GM18951 (cell line): ENCODE data around the gene NDUFB11.

ENCODE experiments used
- POLR2A ChIP-seq: IDR thresholded peaks from 4 replicates; pipeline ENCODE4 v1.6.1; 2011; ENCODE audit warnings: mild to moderate bottlenecking; ENCODE audit not compliant: insufficient read length, insufficient read depth; ENCODE audit errors: extremely low read depth
- in situ Hi-C: fragments of 300-500 bp; cut with MboI; formaldehyde crosslinking; loops from one replicate; pipeline ENCODE4 v1.12.0; 2022; ENCODE audit warnings: low sequenced_read_pairs, mixed read lengths, inconsistent platforms; ENCODE audit not compliant: unreplicated experiment

Gene NDUFB11

DNA sequence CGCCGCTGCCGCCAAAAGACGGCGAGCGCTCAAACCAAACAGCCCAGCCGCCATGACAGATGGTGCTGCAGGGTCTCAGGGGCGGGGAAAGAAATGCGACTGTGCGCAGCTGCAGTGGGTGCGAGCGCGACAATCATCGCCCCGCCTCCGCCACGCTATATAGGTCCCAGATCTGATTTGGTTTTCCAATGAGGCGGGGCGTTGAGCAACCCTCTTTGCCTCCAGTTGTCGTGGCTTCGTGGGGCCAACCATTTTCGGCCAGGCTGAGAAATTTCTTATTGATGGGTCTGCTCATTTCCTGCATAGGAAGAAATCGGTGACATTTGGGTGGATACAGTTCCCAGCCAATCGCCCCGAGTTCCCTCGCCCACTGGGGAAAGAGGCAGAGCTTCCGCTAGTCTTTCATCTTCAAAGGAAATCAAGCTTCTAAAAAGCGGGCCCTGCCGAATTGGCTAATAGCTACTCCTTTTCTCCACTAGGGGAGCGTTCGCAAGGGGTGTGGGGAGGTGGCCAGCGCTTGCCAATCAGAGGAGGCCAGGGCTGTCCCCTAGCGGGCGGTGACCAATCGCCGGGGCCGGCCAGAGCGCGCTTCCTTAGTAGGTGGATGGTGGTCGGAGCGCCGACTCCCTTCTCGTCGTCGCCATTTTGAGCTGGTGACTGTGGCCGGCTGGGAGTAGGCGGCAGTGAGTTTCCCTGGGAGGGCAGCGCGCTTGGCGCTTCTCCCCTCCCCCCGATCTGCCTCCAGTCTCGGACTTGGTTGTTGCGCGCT lies at the start of gene NDUFB11, which contains the start of gene RBM10:
Gene NDUFB11, minus strand, starts transcription at position 77 of the 769 bp plus-strand sequence. Its CDS starts 23 bp downstream, at position 54.
Gene RBM10, plus strand, starts transcription at position 596 of the 769 bp plus-strand sequence. CDS start 2,261 bp downstream, outside the sequence.
- in situ Hi-C loops: no loop called here
- TF ChIP-seq POLR2A: peak; percentile 81

DNA sequence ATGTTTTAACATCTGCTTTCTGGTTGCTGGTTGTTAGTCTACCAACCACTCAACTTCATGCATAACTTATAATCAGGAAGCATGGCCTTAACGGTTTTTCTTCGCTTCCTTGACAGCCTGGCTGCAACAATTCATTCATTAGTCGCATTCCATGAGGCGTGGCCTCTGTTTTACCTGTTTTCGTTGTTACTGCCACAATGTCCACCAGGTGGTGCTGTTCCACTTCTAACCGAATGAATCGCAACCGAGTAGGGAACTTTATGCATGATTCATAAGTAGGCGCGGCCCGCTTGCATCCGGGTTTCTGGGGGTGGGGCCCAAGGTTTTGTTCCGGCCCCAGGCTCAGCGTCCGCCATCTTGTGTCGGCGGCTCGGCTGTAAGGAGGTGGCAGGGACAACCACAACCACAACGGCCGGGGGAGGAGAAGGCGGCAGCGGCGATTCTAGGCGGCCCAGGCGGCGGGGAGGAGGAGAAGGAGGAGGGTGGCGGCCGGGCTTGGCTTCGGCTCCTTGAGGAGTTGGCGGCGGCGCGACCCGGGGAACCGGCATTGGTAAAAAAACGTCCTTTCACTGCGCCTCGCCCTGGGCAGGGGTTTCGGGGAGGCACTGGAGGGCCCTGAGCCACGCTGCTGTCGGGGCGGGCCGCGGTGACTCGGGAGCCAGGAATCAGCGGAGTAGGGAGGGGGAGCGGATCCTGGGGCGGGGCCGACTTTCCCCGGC lies 49.1 kb upstream of the NDUFB11 start, which contains the start of gene UBA1:
Gene UBA1, plus strand, starts transcription at position 355 of the 719 bp plus-strand sequence. CDS start 4,974 bp downstream, outside the sequence.
- in situ Hi-C loops: loop anchor here (25.0 kb wide), 1 partner anchor 319 kb away; no protein-coding TSS in a partner anchor
- TF ChIP-seq POLR2A: peak; percentile 90

DNA sequence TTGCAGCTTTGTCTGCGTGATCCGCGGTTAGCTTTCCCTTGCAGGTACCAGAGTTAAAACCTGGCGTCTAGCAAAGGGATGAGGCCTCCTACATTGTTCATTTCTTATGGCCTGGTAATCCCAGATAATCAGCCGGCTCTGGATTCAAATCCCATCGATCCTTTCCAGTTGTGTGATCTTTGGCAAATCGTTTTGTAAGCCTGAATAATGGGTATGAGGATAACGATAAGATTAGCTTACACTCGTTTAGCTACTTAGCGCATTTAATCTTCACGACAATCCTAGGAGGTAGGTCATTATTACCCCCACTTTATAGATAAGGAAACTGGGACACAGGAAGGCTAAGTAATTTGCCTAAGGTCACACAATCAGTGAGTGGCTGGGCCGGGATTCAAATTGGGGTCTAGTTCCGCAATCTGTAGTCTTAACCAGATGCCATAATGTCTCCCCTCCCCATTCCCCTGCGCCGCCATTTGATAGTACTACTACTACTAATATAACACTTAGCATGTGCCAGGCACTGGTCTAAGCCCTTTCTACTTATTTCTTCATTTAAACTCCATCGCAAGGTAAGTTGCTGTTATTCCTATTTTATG lies 47.4 kb upstream of the NDUFB11 start:
- in situ Hi-C loops: loop anchor here (25.0 kb wide), 1 partner anchor 320 kb away; no protein-coding TSS in a partner anchor
- no peak for TF ChIP-seq POLR2A

DNA sequence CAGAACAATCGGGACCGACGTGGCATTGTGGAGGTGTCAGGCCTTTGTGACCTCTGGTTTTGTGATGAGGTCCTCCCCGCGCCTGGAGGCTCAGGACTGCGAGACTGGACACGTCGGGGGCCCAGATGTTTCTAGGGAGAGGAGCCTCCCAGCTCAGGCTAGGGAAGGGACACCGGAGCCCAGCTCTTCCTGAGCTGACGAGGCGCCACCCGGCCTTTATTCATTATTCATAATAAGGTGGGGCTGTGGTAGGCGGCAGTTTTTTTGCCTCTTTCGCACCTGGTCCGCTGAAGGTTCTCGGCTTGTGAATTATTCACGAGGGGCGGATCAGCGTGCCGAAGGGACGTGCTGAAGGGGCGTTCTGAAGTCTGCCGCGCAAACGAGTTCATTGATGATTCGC lies 46.8 kb upstream of the NDUFB11 start:
- in situ Hi-C loops: loop anchor here (25.0 kb wide), 1 partner anchor 321 kb away; no protein-coding TSS in a partner anchor
- peak; percentile 44 for TF ChIP-seq POLR2A

DNA sequence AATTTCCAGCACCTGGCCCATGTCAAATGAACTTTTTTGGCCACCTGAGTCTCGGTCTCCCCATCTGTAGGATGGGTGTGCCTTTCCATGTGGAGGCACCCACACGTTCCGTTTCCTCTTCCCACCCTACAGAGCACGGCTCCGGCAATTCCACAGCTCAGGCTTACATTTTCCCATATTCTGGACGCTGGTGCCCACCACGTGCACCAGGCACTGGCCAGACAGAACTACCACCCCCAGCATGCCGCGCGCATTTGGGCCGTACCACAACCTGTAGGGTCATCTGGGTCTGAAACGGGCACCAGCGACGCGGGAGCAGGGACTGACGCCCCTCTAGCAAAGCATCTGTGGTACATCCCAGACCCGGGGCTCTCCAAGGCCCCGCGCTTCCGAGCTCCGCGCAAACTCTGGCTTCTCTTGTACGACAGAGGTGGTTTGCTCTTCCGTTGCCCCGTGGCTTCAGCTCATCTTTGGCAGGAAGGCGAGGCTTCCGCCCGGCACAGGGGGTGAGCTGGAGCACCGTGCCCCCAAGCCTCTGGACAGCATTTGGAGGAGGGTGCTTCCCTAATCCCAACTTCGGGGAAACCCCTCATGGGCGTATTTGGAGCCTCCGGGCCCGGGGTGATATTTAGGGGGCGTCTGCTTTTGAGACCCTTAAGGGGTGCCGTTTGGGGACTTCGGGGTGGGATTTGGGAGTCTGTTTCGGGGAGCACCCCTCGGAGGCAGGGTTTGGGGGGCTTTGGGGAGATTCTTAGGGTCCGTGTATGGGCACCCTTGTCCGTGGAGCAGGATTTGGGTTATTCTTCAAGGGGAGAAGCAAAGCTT lies 46.2 kb upstream of the NDUFB11 start:
- in situ Hi-C loops: loop anchor here (25.0 kb wide), 1 partner anchor 322 kb away; no protein-coding TSS in a partner anchor
- peak; percentile 79 for TF ChIP-seq POLR2A

DNA sequence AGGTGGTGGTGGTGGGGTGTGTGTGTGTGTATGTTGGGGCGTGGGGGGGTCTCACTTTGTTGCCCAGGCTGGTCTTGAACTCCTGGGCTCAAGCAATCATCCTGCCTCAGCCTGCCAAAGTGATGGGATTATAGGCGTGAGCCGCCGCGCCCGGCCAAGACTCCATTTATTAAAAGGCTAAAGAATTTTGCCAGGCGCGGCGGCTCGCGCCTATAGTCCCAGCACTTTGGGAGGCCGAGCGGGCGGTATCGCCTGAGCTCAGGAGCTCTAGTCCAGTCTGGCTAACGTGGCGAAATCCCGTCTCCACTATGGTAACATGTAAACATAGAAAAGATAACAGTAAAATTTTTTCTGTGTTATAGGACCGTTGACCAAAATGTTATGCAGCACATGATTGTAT lies 45.4 kb upstream of the NDUFB11 start:
- no peak for TF ChIP-seq POLR2A
- in situ Hi-C loops: loop anchor here (25.0 kb wide), 1 partner anchor 322 kb away; no protein-coding TSS in a partner anchor

DNA sequence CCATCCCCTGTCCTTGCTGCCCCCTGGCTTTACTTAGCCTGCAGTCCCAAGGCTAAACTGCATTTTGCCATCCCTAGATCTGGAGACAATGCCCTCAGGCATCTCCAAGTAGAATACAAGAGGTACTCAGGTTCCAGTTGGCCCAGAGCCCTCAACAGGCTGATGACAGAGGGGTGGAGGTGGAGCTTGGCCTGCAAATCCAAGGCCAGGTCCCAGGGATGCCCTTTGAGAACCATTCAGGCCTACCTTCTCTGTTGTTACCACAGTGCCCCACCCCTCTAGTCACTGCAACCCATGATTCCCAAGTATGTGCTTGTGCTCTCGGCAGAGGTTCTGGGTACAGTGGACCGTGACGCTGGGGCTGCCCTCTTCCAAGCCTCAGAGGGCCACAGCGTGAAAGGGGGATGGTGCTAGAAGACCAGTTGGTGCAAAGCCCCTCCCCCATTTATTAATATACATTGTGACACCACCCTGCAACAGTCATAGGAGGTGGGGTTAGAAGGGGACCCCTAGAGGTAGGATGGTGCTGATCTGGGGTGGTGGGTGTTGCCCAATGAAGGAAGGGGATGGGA lies 42.7 kb upstream of the NDUFB11 start:
- in situ Hi-C loops: loop anchor here (25.0 kb wide), 1 partner anchor 325 kb away; no protein-coding TSS in a partner anchor
- no peak for TF ChIP-seq POLR2A

DNA sequence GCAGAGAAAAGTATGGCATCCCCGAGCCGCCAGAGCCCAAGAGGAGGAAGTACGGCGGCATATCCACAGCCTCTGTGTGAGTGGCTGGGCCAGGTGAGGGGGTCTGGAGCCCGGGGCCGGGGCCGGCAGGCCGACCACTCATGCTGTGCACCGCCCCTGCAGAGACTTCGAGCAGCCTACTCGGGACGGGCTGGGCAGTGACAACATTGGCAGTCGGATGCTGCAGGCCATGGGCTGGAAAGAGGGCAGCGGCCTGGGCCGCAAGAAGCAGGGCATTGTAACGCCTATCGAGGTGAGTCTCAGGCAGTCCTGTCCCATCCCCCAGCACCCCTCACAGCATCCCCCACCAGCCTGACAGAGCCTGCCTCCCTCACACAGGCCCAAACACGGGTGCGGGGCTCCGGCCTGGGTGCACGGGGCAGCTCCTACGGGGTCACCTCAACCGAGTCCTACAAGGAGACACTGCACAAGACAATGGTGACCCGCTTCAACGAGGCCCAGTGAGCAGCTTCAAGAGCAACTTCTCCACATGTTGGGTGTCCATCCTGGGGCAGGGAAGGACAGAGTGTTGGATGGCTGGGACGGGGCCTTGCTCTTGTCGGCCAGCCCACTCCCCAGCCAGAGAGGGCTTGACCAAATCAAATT lies 41.7 kb upstream of the NDUFB11 start:
- in situ Hi-C loops: loop anchor here (25.0 kb wide), 1 partner anchor 326 kb away; no protein-coding TSS in a partner anchor
- TF ChIP-seq POLR2A: no peak

DNA sequence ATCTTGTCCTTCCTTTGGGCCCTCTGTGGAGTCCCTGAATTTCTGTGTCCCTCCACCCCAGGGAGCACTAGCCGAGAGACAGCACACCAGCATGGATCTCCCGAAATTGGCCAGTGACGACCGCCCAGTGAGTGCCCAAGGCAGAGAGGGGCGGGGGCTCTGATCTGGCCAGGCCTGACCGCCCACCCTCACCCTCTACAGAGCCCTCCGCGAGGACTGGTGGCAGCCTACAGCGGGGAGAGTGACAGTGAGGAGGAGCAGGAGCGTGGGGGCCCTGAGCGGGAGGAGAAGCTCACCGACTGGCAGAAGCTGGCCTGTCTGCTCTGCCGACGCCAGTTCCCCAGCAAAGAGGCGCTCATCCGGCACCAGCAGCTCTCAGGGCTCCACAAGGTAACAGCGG lies 40.7 kb upstream of the NDUFB11 start:
- in situ Hi-C loops: loop anchor here (25.0 kb wide), 1 partner anchor 327 kb away; no protein-coding TSS in a partner anchor
- no peak for TF ChIP-seq POLR2A

DNA sequence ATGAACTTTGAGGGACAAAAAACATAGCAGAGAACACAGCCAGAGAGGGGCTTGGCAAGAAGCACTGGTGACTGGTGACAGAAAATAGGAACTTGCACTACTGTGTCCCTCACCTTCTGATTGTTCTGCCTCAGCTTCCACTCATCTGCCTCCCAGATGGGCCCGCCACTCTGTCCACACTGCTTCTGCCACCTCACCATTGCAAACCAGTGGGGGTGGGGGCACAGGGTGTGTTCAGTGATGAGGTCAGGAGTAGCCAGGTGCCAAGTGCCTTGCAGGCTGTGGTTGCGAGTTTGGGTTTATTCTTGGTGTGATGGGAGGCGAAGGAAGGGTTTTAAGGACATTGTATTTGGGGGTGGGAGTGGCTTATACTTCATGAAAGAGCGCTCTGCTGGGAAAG lies 40.0 kb upstream of the NDUFB11 start:
- in situ Hi-C loops: loop anchor here (25.0 kb wide), 1 partner anchor 328 kb away; no protein-coding TSS in a partner anchor
- no peak for TF ChIP-seq POLR2A

DNA sequence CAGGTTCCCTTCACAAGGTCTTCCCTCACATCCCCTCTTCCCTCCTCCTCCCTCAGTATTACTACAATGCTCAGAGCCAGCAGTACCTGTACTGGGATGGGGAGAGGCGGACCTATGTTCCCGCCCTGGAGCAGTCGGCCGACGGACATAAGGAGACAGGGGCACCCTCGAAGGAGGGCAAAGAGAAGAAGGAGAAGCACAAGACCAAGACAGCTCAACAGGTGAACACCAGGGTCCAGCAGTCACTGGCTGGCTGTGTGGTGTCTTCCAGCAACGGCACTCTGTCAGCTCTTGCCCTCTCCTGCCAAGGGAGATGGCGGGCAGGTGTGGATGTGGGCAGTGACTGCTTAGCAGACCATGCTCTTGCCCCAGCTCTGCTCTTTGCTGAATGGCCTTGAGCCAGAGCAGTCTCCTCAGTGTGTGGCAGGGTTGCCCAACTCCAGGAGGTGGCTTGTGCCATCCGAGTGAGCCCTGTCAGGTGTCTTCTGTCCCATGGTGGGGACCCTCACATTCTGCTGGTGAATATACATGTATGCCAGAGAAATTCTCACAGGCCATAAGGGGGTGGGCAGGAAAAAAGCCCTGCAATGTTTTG lies 37.7 kb upstream of the NDUFB11 start:
- in situ Hi-C loops: loop anchor here (25.0 kb wide), 1 partner anchor 330 kb away; no protein-coding TSS in a partner anchor
- no peak for TF ChIP-seq POLR2A
